ENCODE results near the gene TXK.
"Not testable (repeated sequence)": the region's sequence is repeated elsewhere in the genome, so short reads cannot be mapped to it uniquely, and the experiment has no call there.

The TXK gene

DNA sequence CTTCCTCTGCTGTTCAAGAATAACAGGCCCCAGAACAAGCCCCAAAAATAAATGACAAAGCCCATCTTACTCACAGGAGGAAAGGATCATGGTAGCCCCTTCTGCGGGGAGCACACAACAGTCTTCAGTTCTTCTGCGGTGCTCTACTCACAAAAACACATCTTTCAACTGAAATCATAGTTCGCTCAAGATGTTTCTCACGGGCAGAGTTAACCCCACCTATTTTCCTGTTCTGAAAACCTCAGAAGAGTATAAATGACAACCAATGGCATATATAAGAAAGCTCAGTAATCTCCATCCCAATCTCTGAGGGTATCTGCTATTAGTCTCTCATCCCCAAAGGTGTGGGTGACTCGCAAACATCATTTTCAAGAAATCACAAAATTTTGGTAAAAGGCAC lies at the start of gene TXK:
Gene TXK, minus strand, starts transcription at position 170 of the 400 bp plus-strand sequence. Its CDS starts 80 bp downstream, at position 90.
- DNase-seq (ENCODE audit: low read depth in 2 of 2), result no peak

DNA sequence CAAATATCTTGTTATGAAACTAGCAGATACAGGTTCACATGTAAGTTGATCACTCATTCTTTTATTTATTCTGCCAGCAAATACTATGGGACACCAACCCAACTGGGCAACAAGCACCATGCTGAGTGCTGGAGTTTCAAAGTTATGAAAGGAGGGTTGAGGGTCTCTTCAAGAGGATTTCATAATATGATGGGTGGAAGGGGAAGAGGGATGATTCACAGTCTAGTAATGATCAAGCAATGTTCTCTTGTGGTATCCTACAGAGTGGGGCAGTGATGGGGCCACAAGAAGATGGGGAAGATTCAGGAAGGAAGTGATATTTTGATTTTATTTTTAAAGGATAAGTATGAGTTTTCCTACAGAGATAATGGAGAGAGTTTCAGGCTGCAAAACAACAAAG lies 46.2 kb upstream of the TXK start:
- no peak for DNase-seq (ENCODE audit: low read depth in 2 of 2)

DNA sequence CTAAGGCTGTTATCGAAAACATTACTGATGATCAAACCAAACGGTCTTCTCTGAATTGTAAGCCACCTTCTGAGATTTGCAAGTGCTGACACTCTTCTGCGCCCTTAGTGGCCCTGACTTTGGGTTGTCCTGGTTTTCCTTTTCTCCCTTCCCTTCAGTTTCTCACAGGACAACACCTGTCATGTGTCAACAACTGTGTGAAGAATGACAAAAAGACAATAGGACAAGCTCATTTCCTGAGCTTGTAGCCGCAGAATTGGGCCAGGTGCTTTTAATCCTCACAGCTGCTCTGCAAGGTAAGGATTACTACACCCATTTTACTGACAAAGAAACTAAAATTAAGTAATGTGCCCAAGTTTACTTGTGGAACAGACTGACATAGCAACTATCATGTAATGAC lies 44.9 kb upstream of the TXK start:
- DNase-seq (ENCODE audit: low read depth in 2 of 2), result no peak

DNA sequence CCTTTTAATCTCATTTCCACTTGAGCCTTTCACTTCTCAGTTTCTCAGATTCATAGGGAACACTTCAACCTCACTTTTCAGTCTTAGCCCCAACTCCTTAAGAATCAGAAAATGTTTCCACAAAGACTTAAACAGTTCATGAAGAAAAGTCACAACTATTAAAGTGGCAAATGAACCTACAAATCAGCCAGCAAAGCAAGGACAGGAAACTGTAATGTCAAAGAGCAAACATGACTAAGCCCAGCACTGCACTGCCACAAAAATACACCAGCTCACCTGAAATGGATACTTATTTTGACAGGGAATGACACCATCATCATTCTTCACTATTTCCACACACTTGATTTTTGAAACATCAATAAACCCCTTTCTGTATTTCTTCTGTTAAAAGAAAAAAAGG lies 41.8 kb upstream of the TXK start:
- DNase-seq (ENCODE audit: low read depth in 2 of 2), result no peak

DNA sequence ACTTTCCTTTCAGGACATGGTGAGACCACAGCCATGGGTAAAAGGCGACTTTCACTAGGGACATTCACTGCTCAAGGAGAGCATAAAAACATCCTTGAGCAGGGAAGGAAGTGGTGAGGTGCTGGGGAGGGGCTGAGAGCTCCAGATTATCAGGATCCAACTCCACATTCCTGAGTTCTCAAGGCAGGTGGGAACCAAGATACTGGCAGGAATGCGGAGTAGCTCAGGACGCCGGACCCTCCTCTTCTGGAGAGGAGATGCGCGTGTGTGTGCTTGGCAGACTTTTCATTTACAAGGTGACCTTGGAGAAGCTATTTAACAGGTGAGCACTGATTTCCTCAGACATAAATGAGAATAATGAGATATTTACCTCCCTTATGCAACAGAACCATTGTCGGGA lies 41.3 kb upstream of the TXK start:
- DNase-seq (ENCODE audit: low read depth in 2 of 2), result no peak

DNA sequence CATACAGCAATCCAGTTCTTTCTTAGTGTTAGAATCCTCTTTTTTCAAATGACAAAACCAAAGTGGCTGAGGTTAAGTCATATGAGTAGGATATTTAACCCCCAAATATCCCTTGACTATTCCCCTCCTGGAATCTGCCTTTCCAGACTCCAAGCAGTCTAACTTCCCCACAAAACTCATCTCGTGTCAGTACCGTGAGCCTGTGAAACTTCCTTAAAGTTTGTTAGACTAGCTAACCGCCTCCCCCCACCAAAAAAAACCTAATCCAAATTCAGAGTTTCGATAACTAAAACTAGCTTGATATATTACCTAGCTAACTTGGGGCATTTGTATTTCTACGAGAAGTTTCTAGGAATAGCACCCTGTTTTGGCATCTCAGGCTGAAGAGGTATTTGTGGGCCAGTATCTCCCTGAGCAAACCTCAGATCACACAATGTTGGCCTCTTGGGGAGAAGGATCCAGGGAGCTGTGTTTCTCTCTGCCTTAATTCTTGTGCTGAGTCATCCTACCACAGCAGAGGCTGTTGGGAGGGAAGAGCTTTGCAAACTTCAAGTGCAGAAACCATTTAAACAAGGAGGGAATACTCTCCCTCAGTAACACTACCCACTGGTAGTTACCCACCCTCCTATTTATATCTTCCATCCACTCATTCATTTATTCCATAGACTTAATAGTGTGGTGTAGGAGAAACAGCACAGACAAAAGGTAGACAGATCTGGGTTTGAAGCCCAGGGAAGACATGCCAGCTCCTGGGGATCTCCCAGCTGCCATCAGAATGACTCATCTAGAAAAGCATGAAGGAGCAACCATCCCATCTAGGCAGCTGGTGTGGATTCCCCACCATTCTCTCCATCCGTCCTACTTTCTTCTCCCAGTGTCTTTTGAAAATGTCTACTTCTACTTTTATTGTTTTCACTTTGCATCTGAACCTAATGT lies 39.3 kb upstream of the TXK start:
- no peak for DNase-seq (ENCODE audit: low read depth in 2 of 2)

DNA sequence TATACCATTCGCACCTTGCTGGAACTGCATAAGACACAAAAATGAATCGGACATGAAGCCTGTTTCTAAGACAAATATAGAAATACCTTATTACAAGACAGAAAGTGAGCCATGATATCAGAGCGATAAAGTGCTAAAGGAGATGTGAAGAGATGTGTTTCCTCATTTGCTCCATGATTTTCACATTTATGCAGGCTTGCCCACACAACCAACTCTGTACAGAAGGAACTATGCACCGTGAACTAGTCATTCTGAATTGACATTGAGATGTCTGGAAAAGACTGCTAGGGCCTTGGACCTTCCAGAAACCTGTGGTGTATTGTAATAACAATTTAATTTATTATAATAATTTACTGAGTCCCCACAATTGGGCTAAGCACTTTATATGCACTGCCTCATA lies 38.6 kb upstream of the TXK start:
- no peak for DNase-seq (ENCODE audit: low read depth in 2 of 2)

DNA sequence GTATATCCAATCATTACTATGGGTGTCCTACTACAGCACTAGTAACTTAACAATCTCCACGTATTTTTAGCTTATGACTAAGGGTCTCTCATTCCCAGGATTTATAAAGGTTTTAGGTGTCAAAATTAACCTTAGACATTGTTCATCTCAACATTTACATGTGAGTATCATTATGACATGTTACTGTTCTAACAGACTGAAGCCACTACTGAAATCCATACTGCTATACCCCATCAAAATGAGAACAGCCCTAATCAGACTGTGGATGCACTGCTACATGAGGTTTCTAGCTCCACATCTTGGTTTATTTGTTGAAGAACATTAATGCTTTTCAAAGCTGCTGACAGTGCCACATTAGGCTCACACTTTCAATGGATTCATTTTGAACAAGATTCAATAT lies 35.6 kb upstream of the TXK start:
- no peak for DNase-seq (ENCODE audit: low read depth in 2 of 2)

DNA sequence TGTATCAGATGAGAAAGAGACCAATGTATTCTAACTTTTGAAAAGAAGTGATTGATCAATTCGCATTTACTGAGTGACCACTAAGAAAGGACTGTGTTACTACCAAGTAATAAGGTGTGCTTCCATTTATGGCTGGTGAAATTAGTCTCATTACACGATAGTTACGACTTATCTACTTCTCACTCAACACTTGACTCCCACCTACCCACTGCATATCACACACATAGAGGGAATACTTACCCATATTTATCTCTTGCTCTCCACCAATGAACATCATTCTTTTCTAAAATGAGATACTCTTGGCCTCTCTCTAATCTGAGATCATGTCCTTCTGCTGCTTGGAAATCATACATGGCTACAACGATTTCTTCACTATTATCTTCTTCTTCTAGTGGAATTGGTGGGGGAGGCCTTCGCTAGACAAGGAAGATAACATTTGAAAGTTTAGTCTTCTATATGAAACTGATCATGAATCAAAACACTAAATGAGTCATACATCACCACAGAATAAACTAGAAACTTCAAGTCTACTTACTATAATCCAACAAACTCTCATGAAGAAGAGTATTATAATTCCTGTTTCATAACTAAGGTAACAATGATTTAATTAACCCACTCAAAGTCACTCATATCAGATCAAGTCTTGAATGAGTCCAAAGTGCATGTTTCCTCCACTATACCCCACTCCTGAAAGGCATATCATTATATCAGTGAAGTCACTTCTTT lies 33.7 kb upstream of the TXK start:
- DNase-seq (ENCODE audit: low read depth in 2 of 2), result no peak

DNA sequence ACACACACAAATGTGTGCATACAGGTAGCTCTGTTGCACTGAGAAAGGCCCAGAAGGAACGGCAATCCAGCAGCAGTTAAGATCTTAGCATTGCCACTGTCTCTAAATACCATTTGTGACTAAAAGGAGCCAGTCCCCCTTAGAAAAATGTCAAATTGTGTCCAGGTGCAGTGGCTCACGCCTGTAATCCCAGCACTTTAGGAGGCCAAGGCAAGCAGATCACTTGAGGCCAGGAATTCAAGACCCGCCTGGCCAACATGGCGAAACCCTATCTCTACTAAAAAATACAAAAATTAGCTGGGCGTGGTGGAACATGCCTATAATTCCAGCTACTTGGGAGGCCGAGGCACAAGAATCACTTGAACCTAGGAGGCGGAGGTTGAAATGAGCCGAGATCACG lies 30.5 kb upstream of the TXK start:
- DNase-seq (ENCODE audit: low read depth in 2 of 2), result not testable (repeated sequence)

DNA sequence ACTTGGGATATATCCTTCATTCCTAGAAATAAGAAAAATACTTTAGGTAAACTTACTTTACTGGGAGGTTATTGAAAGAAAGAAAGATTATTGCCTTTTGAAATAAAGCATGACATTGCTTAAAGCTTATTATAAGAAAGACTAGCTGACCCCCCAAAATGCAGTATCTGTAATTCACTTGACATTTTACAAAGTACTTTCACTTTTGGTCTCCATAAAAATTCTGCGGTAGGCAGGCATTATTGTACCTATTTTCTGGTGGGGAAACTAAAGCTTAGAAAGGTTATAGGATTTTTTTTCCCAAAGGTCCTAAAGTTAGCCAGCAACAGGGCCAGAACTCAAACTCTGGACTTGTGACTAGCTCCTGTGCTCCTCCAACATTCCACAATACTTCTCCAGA lies 29.7 kb upstream of the TXK start:
- DNase-seq (ENCODE audit: low read depth in 2 of 2), result no peak

DNA sequence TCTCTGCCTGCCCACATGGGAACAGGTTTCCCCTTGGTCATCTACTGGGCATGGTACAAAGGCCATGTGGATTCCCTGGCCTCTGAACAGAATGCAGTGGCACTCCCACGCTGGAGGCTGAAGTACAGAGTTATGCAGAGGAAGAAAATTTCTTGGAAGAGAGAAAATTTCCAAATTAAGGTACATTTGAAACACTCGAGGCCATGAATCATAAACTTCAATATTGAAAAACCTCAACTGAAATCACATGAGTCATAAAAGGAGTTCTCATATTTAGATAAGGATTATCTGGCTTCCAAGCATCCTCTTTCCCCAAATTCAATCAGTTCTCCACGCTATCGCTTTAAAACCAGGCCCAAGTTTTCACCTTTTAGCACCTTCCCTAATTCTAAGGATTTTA lies 28.1 kb upstream of the TXK start:
- DNase-seq (ENCODE audit: low read depth in 2 of 2), result no peak

DNA sequence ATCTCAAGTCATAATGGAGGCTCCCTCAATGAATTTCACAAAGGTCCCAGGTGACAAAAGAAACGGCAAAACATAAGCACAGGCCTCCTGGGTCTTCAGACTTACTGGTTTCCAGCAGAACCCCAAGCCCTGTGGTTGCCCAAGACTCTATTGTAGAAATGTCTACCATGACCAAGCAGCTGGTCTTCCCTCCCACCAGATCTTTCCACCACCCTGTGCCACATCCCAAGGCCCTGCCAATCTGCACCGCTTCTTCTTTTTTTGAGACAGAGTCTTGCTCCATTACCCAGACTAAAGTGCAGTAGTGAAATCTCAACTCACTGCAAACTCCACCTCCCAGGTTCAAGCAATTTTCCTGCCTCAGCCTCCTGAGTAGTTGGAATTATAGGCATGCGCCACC lies 23.2 kb upstream of the TXK start:
- DNase-seq (ENCODE audit: low read depth in 2 of 2), result no peak

DNA sequence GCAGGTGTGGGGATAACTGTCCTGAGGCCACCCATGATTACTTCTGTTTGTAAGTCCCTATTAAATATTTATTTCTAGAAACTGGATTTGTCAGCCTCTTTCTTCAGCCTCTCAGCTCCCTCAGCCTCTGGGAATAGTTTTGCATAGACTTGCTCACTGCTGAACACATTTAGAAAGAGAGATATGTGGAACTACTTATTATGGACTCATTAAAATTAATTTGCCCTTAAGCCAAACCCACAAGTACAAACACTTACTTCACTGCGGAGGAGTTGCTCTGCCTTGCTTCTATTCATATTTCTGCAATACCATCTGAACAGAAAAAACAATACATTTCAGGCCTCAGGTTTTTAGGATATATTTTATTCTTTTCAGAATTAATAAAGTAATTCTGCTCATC lies 22.4 kb upstream of the TXK start:
- DNase-seq (ENCODE audit: low read depth in 2 of 2), result no peak

DNA sequence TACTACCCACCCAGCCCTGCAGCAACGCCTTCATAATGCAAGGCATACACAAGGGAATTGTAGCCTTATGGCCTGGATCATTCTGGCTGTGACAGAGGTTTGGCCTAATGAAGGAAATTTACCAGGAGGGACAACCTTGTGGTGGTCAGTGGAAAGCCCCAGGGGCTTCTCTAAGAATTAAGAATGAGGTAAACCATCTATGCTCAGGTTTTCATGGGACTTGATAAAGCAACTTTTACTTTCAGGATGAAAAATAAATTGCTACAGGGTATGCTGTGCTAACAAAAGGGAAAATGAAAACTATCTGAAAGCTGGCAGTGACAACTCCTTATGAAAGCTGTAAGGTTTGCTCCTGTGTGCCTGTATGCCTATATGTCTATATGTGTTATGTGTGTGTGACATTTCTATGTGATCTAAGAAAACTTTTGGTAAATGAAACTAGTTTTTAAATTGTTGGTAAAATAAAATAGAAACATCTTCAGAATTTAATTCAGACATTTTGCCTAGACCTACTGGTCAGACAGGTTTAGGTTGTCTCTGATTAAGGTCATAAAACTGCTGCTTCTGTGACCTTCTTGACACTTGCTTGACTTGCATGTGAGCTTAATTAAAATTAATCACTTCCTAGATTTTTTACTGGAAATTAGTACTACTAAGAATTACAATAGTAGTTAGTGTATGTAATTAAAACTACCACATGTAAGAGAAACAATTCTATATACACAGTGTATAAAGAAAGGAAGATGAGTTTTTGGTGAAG lies 19.9 kb upstream of the TXK start:
- no peak for DNase-seq (ENCODE audit: low read depth in 2 of 2)

DNA sequence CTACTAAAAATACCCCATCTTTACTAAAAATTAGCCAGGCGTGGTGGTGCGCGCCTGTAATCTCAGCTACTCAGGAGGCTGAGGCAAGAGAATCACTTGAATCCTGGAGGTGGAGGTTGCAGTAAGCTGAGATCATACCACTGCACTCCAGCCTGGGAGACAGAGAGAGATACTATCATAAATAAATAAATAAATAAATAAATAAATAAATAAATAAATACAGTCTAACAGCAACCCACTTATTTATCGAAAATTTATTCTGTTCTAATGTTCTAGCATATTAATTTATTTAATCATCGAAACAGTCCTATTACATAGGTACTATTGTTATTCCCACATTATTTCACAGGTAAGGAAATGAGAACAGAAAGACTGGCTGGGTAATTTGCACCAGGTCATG lies 18.2 kb upstream of the TXK start:
- no peak for DNase-seq (ENCODE audit: low read depth in 2 of 2)

DNA sequence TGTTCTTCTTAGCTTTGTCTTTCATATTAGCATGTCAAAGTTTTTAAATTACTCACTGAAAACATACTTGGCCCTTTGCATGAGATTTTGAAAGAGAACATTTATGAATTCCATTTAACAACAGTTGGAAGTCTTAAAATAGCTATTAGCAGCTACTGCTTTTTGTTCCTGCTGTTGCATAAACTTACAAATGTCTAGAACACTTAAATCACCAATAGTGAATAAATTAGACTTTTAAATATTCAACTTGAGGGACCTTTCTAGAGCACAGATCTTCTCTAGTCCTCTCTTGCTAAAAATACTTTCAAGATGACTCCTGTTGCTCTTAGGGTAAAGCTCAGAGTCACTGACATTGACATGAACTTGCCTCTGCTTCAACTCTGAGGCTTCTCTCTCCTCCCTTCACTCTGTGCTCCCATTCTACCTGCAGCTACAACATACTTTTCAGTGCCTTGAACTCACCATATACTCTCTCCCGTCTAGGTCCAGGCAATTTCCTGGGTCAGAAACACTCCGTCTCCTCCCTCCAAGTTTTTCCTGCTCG lies 15.8 kb upstream of the TXK start:
- no peak for DNase-seq (ENCODE audit: low read depth in 2 of 2)

DNA sequence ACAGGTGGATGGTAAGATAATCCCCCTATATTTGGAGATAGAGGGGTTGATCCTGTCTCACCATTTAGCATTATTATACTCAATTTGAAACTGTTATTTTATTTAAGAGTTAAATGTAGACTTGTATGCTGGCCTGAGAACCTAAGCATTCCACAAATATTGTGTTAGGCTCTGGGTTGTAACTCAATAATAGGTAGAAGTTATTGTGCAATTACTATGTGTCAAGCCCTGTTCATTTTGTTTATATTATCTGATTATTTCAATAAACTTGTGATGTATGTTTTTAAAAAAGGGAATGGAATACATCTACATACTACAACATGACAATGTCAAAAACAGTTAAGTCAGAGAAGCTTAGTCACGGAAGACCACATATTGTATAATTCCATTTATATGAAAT lies 13.6 kb upstream of the TXK start:
- no peak for DNase-seq (ENCODE audit: low read depth in 2 of 2)

DNA sequence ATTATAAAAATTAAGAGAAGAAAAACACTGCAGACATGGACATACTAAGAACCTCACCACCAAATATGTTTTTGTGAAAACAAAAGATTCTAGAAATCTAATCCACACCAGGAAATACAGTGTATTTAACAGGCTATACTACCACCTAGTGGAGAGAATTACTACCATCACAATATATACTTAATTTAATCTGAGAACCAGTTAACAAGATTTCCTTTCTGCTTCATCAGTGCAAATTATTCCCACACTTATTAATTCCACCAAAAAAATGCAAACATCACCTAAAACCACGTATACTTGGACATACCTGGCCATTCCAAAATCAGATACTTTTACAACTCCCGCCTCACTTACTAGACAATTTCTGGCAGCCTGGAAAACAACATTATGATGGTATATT lies 7.0 kb upstream of the TXK start:
- DNase-seq (ENCODE audit: low read depth in 2 of 2), result no peak

DNA sequence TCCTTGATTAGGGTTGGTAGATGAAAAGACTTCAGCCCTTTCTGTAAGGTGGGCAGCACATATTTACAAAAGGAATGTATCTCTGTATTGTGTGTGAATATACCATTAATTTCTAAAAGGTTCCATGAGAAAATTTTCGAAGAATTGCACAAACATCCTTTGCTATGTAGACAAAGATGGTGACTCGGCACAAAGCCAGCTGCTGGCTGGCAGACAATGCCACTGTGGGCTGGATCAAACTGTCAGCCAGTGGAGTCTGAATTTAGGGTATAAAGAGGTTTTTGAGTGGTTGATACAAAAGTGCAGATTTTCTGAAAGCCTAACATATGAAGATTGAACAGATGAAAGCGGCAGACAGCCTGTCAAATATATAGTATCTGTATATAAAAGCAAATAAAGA lies 5.6 kb upstream of the TXK start:
- no peak for DNase-seq (ENCODE audit: low read depth in 2 of 2)

DNA sequence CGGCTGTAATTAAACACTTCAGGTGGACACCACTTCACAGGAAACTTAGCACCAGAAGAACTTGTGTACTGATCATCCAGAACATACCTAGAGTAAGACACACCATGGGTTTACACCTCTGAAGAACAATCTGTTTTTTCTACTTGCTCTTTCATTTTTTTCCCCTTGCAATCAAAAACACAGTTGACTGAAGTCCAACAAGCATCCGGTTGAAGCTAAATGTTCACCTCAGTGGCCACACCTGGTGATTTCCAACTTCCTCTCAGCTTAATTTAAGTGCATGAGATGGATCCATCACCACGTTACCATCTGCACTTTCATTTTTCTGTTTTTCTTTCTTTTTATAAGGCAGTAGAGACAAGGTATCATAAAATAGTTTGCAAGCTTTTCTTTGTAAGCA lies 4.9 kb upstream of the TXK start:
- DNase-seq (ENCODE audit: low read depth in 2 of 2), result peak in 1 of 2 donors; percentile 9

DNA sequence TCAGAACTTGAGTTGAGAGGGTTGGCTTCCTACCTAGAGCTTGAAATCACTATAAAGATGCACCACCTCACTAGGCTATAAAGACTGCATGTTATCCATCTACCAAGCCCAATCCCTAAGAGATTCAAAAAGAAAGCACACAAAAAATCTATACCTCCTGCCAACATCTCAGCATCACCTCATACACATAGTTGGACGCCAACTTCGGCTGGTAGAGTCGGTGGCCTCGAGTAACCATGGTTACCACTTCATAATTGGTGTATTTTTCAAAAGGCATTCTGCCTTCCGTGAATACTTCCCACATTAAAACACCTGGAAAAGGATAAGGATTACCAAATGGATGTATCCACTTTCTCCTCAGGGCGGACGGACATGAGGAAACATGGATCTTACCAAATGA lies 4.5 kb upstream of the TXK start:
- DNase-seq (ENCODE audit: low read depth in 2 of 2), result no peak

Data from stimulated activated CD4-positive, alpha-beta T cell treated with anti-CD3 and anti-CD28 coated beads, Interleukin-1b, Interleukin-23, amount 100 ng/mL, for 1 hour (primary cell).